IMR-90 (cell line): Measurements from ENCODE around the gene CLASP1. TPM values are rescaled to one million over a fixed set of nuclear protein-coding genes. Genes with fewer than 3 reads are reported as not detected.

ENCODE experiments used
- ATAC-seq: fragments of 200-7000 bp; cut with Tn5 transposase; 2 replicates; pipeline ENCODE4 v1.9.1; 2020; ENCODE audit warnings: low read depth, mild to moderate bottlenecking, moderate library complexity
- BruUV-seq: library from RNA; stranded (reverse); fragments of 400-500 nt; replicated peaks from 2 replicates; lab custom pipeline; 2021; lab: Mats Ljungman, UMichigan
- CTCF ChIA-PET: fragments of 300-600 bp; formaldehyde crosslinking; extraction: SDS; loops from one replicate; lab custom pipeline; 2021; ENCODE audit warnings: antibody characterized with exemption; lab: Yijun Ruan, JAX
- POLR2A ChIA-PET: fragments of 300-600 bp; sonication (Branson Sonifier 250); formaldehyde crosslinking; loops from one replicate; lab custom pipeline; 2022; ENCODE audit warnings: antibody characterized with exemption; ENCODE audit not compliant: unreplicated experiment; lab: Charles Lee
- DNase-seq: peaks from one replicate; pipeline ENCODE4 v3.0.0; 2013
- H2AFZ ChIP-seq: replicated peaks from 2 replicates; pipeline ENCODE3; 2013; ENCODE audit warnings: low read length, mild to moderate bottlenecking; ENCODE audit not compliant: poor library complexity
- H2AK5ac ChIP-seq: 2 replicates; pipeline ENCODE4 v1.6.1; 2013; ENCODE audit warnings: low read depth, low read length, inconsistent platforms
- H2AK9ac ChIP-seq: replicated peaks from 2 replicates; pipeline ENCODE3; 2013; ENCODE audit warnings: mild to moderate bottlenecking, low read depth, low read length, moderate library complexity; ENCODE audit not compliant: poor library complexity
- H2BK120ac ChIP-seq: 2 replicates; pipeline ENCODE4 v1.6.1; 2013; ENCODE audit warnings: low read depth, low read length, inconsistent platforms
- H2BK15ac ChIP-seq: 3 replicates; pipeline ENCODE4 v1.6.1; 2013; ENCODE audit warnings: low read depth, low read length, inconsistent platforms
- H2BK20ac ChIP-seq: 2 replicates; pipeline ENCODE4 v1.6.1; 2013; ENCODE audit warnings: low read depth, mild to moderate bottlenecking, inconsistent platforms, low read length, moderate library complexity
- H2BK5ac ChIP-seq: 2 replicates; pipeline ENCODE4 v1.6.1; 2013; ENCODE audit warnings: mild to moderate bottlenecking, low read depth, low read length, inconsistent platforms; ENCODE audit not compliant: poor library complexity, severe bottlenecking
- H3K14ac ChIP-seq: replicated peaks from 2 replicates; pipeline ENCODE4 v1.6.1; 2013; ENCODE audit warnings: low read depth, low read length, inconsistent platforms
- H3K18ac ChIP-seq: 2 replicates; pipeline ENCODE4 v1.6.1; 2013; ENCODE audit warnings: low read depth, low read length, control low read depth
- H3K23ac ChIP-seq: 2 replicates; pipeline ENCODE4 v1.6.1; 2013; ENCODE audit warnings: low read depth, low read length, inconsistent platforms
- H3K27ac ChIP-seq: 2 replicates; pipeline ENCODE4 v1.5.1; 2013; ENCODE audit warnings: mild to moderate bottlenecking, control low read depth, low read length; ENCODE audit not compliant: insufficient read depth
- H3K27me3 ChIP-seq: 2 replicates; pipeline ENCODE4 v1.6.1; 2013; ENCODE audit warnings: low read length; ENCODE audit not compliant: control insufficient read depth, insufficient read depth
- H3K36me3 ChIP-seq: 2 replicates; pipeline ENCODE4 v1.6.1; 2013; ENCODE audit warnings: low read length, mixed read lengths; ENCODE audit not compliant: control insufficient read depth, insufficient read depth
- H3K4ac ChIP-seq: 2 replicates; pipeline ENCODE4 v1.6.1; 2013; ENCODE audit warnings: low read depth, low read length, inconsistent platforms
- H3K4me1 ChIP-seq: 2 replicates; pipeline ENCODE4 v1.6.1; 2013; ENCODE audit warnings: low read length, mixed read lengths; ENCODE audit not compliant: control insufficient read depth, insufficient read depth
- H3K4me2 ChIP-seq: 2 replicates; pipeline ENCODE4 v1.6.1; 2013; ENCODE audit warnings: low read depth, mild to moderate bottlenecking, control low read depth, low read length, moderate library complexity
- H3K4me3 ChIP-seq: 2 replicates; pipeline ENCODE4 v1.5.1; 2013; ENCODE audit warnings: low read depth, mild to moderate bottlenecking, control low read depth, low read length, moderate library complexity; ENCODE audit not compliant: insufficient read depth
- H3K56ac ChIP-seq: 2 replicates; pipeline ENCODE4 v1.6.1; 2013; ENCODE audit warnings: low read length, inconsistent platforms; ENCODE audit not compliant: insufficient read depth; ENCODE audit errors: extremely low read depth
- H3K79me1 ChIP-seq, 2 experiments: 2 replicates each; pipeline ENCODE4 v1.6.1; 2013; ENCODE audit warnings: low read length in 2 of 2, inconsistent platforms in 1 of 2, low read depth in 1 of 2
- H3K9ac ChIP-seq: 2 replicates; pipeline ENCODE4 v1.6.1; 2013; ENCODE audit warnings: low read depth, low read length, control low read depth
- H3K9me1 ChIP-seq: 2 replicates; pipeline ENCODE4 v1.6.1; 2013; ENCODE audit warnings: low read length, inconsistent platforms; ENCODE audit not compliant: insufficient read depth
- H3K9me3 ChIP-seq: 2 replicates; pipeline ENCODE4 v1.6.1; 2013; ENCODE audit warnings: low read length; ENCODE audit not compliant: control insufficient read depth, insufficient read depth
- H4K20me1 ChIP-seq: 2 replicates; pipeline ENCODE4 v1.6.1; 2013; ENCODE audit warnings: low read length, inconsistent platforms; ENCODE audit not compliant: insufficient read depth
- H4K5ac ChIP-seq: 2 replicates; pipeline ENCODE4 v1.6.1; 2013; ENCODE audit warnings: mild to moderate bottlenecking, low read depth, low read length, control low read depth
- H4K8ac ChIP-seq, 2 experiments: 2 replicates each; pipeline ENCODE4 v1.6.1; 2013; ENCODE audit warnings: low read depth in 2 of 2, low read length in 2 of 2, control low read depth in 1 of 2, inconsistent platforms in 1 of 2
- H4K91ac ChIP-seq: 2 replicates; pipeline ENCODE4 v1.6.1; 2013; ENCODE audit warnings: low read depth, low read length, inconsistent platforms; ENCODE audit not compliant: insufficient read depth
- CEBPB ChIP-seq: IDR thresholded peaks from 2 replicates; pipeline ENCODE4 v1.6.1; 2012; ENCODE audit warnings: low read depth, low read length, improper control_type of control experiment
- CTCF ChIP-seq: conservative IDR thresholded peaks from 2 replicates; pipeline ENCODE4 v1.5.1; 2012; ENCODE audit warnings: mild to moderate bottlenecking, low read depth, low read length, improper control_type of control experiment
- FOS ChIP-seq: fragments of 150-350 bp; IDR thresholded peaks from 2 replicates; pipeline ENCODE4 v1.6.1; 2016; ENCODE audit warnings: low read depth, low read length
- MAFK ChIP-seq: IDR thresholded peaks from 2 replicates; pipeline ENCODE4 v1.6.1; 2012; ENCODE audit warnings: low read depth, low read length, improper control_type of control experiment
- MAZ ChIP-seq: IDR thresholded peaks from 2 replicates; pipeline ENCODE4 v1.6.1; 2012; ENCODE audit warnings: low read depth, mild to moderate bottlenecking, low read length, improper control_type of control experiment, moderate library complexity, borderline replicate concordance
- MXI1 ChIP-seq: IDR thresholded peaks from 2 replicates; pipeline ENCODE4 v1.6.1; 2012; ENCODE audit warnings: low read depth, mild to moderate bottlenecking, low read length, moderate library complexity, borderline replicate concordance
- NFE2L2 ChIP-seq: fragments of 150-350 bp; IDR thresholded peaks from 2 replicates; pipeline ENCODE4 v1.6.1; 2016; ENCODE audit warnings: low read depth, mild to moderate bottlenecking, low read length
- RAD21 ChIP-seq: IDR thresholded peaks from 2 replicates; pipeline ENCODE4 v1.6.1; 2012; ENCODE audit warnings: low read length, improper control_type of control experiment
- RCOR1 ChIP-seq: IDR thresholded peaks from 2 replicates; pipeline ENCODE4 v1.6.1; 2012; ENCODE audit warnings: mild to moderate bottlenecking, low read length, improper control_type of control experiment; ENCODE audit not compliant: insufficient replicate concordance
- SMC3 ChIP-seq: fragments of 150-350 bp; IDR thresholded peaks from 2 replicates; pipeline ENCODE4 v1.6.1; 2016; ENCODE audit warnings: low read depth, mild to moderate bottlenecking, antibody characterized with exemption, low read length, moderate library complexity
- WGBS, 2 experiments: methylation state at CpG; one replicate each; pipeline versions ENCODE4 v1.1.5 to v1.1.7; 2013; ENCODE audit warnings: missing lambda C conversion rate in 2 of 2; ENCODE audit not compliant: insufficient read length in 1 of 2; ENCODE audit errors: extremely low coverage in 2 of 2; 5-methylcytosine and 5-hydroxymethylcytosine counted together
- dilution Hi-C: fragments of 300-500 bp; cut with HindIII; formaldehyde crosslinking; loops from one replicate; pipeline ENCODE4 v1.14.3; 2018; ENCODE audit warnings: low sequenced_read_pairs; ENCODE audit not compliant: unreplicated experiment
- in situ Hi-C: fragments of 300-500 bp; cut with MboI; formaldehyde crosslinking; loops from 3 replicates; pipeline ENCODE4 v1.14.3; 2019; ENCODE audit warnings: low sequenced_read_pairs, inconsistent platforms, mixed read lengths
- intact Hi-C: fragments of 100-400 bp; cut with micrococcal nuclease; formaldehyde crosslinking; loops from 2 replicates; pipeline ENCODE4 v1.10.0; 2022
- polyA plus RNA-seq, 3 experiments: library from polyadenylated mRNA; depleted of rRNA; stranded (reverse); fragments of >200 nt; gene quantifications; 2 replicates each; pipeline ENCODE4 v1.2.3, GENCODE V29; 2012; ENCODE audit warnings: low replicate concordance in 1 of 3
- total RNA-seq: library from RNA; depleted of rRNA; stranded (reverse); fragments of >200 nt; gene quantifications from 2 replicates; pipeline ENCODE4 v1.2.3, GENCODE V29; 2012
- TF ChIP-seq, protein P1 (sequence below): fragments of 150-350 bp; IDR thresholded peaks from 2 replicates; pipeline ENCODE4 v1.6.1; 2017; ENCODE audit warnings: mild to moderate bottlenecking, antibody characterized with exemption, low read length, low read depth

Gene CLASP1
- total and polyA plus RNA-seq, 2 of the 4 experiments (the other 2 are of a cell fraction), result 12.3 to 33.7 TPM

GRCh38 chr2:121456325-121456724 lies 192.9 kb downstream of the CLASP1 start:
- Histone ChIP-seq H3K23ac (no peak overlapping the region), H3K27me3 (no peaks in the 10 kb centered on the region), H2BK120ac (no peak overlapping the region), H2AK5ac (no peak overlapping the region), H3K9me3 (no peaks in the 10 kb centered on the region), H3K4ac (no peak overlapping the region), H3K14ac (no peak overlapping the region), H4K8ac (no peak overlapping the region), H3K79me1 (peaks cover 12 to 21% of the 10 kb centered on the region in 2 experiments; a peak in 2 of 4 replicates), H4K20me1 (no peaks in the 10 kb centered on the region), H3K27ac (no peak overlapping the region), H3K36me3 (peaks cover 13% of the 10 kb centered on the region), H2BK15ac (no peak overlapping the region), H2BK5ac (no peak overlapping the region), H3K56ac (no peak overlapping the region), H2AK9ac (no peak overlapping the region), H3K4me1 (peaks cover 9% of the 10 kb centered on the region), H2AFZ (no peak overlapping the region), H3K4me2 (no peak overlapping the region), H3K9ac (no peak overlapping the region), H4K91ac (no peak overlapping the region), H4K5ac (no peak overlapping the region), H3K18ac (no peak overlapping the region), H3K4me3 (no peak overlapping the region), H2BK20ac (no peak overlapping the region), H3K9me1 (peaks cover 3% of the 10 kb centered on the region; the same call in 1 of the 2 replicates)
- in situ Hi-C loops (loop anchor here (10.0 kb wide), 1 partner anchor 68 kb away; no protein-coding TSS in a partner anchor), dilution Hi-C loops (no loop called here), intact Hi-C loops (no loop called here)
- TF ChIP-seq MXI1 (no peak), RAD21 (no peak), MAZ (no peak), FOS (no peak), MAFK (no peak), CEBPB (no peak), RCOR1 (no peak), NFE2L2 (no peak), SMC3 (no peak), CTCF (no peak)
- TF ChIP-seq, protein P1, sequence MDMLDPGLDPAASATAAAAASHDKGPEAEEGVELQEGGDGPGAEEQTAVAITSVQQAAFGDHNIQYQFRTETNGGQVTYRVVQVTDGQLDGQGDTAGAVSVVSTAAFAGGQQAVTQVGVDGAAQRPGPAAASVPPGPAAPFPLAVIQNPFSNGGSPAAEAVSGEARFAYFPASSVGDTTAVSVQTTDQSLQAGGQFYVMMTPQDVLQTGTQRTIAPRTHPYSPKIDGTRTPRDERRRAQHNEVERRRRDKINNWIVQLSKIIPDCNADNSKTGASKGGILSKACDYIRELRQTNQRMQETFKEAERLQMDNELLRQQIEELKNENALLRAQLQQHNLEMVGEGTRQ, result no peak
- DNase-seq (no peak), ATAC-seq (no peak)
- ChIA-PET POLR2A (no interaction called here), CTCF (no interaction called here)
- no TSS peak for BruUV-seq
- no CpG with 5 or more reads among the region's 3 CpGs for WGBS, 2 experiments
